PC-9 (cell line): ENCODE data around the gene MOB3C.

Source experiments
- EZH2 ChIP-seq: fragments of 200-600 bp; sonication (generic); IDR thresholded peaks from 2 replicates; pipeline ENCODE4 v1.8.0; 2017; ENCODE audit warnings: antibody characterized with exemption, low read depth
- TF ChIP-seq, protein P1 (sequence below): fragments of 200-600 bp; sonication (generic); conservative IDR thresholded peaks from 2 replicates; pipeline ENCODE4 v1.6.1; 2017; ENCODE audit warnings: mixed run types, antibody characterized with exemption, mild to moderate bottlenecking, moderate library complexity

DNA sequence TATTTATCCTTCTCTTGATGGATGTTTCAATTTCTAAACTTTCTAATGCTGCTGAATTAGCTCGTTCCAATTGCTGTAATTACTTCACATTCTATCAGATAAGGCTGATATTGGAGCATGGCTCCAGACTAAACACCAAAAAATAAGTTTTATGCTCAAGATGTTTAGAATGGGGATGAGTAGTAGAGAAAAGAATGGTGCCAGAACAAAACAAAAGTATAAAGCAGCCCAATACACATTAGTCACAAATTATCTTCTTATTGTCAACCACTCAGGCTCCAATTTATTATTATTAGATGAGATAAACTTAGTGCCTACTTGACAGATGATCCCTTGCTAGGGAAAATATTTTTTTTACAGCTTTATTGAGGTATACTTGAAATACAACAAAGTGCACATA, 29.7 kb upstream of the MOB3C start:
- TF ChIP-seq, protein P1, sequence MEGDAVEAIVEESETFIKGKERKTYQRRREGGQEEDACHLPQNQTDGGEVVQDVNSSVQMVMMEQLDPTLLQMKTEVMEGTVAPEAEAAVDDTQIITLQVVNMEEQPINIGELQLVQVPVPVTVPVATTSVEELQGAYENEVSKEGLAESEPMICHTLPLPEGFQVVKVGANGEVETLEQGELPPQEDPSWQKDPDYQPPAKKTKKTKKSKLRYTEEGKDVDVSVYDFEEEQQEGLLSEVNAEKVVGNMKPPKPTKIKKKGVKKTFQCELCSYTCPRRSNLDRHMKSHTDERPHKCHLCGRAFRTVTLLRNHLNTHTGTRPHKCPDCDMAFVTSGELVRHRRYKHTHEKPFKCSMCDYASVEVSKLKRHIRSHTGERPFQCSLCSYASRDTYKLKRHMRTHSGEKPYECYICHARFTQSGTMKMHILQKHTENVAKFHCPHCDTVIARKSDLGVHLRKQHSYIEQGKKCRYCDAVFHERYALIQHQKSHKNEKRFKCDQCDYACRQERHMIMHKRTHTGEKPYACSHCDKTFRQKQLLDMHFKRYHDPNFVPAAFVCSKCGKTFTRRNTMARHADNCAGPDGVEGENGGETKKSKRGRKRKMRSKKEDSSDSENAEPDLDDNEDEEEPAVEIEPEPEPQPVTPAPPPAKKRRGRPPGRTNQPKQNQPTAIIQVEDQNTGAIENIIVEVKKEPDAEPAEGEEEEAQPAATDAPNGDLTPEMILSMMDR: no peak
- no peak for TF ChIP-seq EZH2
